Body of pancreas (tissue), 4 donors: ENCODE results near the gene PSIP1.

Source experiments
- POLR2A ChIP-seq, 3 donors: fragments of 450-650 bp; IDR thresholded peaks; one replicate each; pipeline ENCODE4 v1.6.1; 2016; ENCODE audit warnings: antibody characterized with exemption in 3 of 3, mild to moderate bottlenecking in 2 of 3
- TF ChIP-seq, protein P1 (sequence below), 7 experiments: fragments of 450-650 bp in 4 of 7; fragments of 200-600 bp in 3 of 7; sonication (generic) in 3 of 7; IDR thresholded peaks; one replicate each; pipeline ENCODE4 v1.5.1; 2016 to 2019; ENCODE audit warnings: antibody characterized with exemption in 7 of 7

DNA sequence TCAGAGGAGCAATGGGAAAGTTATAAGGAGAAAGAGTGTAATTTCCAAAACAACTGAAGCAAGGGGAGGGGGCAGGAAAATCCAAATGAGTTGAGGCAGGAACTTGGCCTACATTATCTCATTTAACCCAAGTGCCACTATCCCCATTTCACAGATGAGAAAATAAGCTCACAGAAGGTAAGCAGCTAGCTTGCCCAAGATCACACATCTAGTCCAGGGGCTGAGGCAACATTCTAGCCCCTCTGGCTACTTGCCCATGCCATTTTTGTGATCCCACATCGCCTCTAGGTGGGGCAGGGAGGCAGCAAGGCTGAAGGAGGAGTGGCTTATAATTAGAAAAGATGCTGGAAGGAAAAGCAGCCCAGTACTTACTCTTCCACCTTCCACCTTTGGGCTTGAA is 2.6 kb upstream of the PSIP1 start:
- TF ChIP-seq, protein P1, sequence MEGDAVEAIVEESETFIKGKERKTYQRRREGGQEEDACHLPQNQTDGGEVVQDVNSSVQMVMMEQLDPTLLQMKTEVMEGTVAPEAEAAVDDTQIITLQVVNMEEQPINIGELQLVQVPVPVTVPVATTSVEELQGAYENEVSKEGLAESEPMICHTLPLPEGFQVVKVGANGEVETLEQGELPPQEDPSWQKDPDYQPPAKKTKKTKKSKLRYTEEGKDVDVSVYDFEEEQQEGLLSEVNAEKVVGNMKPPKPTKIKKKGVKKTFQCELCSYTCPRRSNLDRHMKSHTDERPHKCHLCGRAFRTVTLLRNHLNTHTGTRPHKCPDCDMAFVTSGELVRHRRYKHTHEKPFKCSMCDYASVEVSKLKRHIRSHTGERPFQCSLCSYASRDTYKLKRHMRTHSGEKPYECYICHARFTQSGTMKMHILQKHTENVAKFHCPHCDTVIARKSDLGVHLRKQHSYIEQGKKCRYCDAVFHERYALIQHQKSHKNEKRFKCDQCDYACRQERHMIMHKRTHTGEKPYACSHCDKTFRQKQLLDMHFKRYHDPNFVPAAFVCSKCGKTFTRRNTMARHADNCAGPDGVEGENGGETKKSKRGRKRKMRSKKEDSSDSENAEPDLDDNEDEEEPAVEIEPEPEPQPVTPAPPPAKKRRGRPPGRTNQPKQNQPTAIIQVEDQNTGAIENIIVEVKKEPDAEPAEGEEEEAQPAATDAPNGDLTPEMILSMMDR (IDR thresholded peaks at IDR 0.05), result no peak
- TF ChIP-seq POLR2A (IDR thresholded peaks at IDR 0.05), result no peak
